ENCODE results near the gene GPR173. TPM values are rescaled to one million over a fixed set of nuclear protein-coding genes. Genes with fewer than 3 reads are reported as not detected.
A peak's percentile ranks its signal among the peaks of the same experiment; 100 is the strongest.

The GPR173 gene
- total RNA-seq, 1 experiment from 2014 or later = 1.3 TPM

- Histone ChIP-seq H3K27me3 (no peaks in the 10 kb centered on the region), H3K36me3 (no peaks in the 10 kb centered on the region), H3K4me3 (no peak overlapping the region), H3K9me3 (replicated peaks) (no peaks in the 10 kb centered on the region), H3K4me1 (0 out of 2 replicates have a peak, but pooled peaks cover 2% of the 10 kb centered on the region), H3K27ac (no peak overlapping the region)
- DNase-seq = no peak
Measured at GRCh38 chrX:53044995-53045394, 3.6 kb upstream of the GPR173 start.

GRCh38 chrX:53047228-53047627 is 1.4 kb upstream of the GPR173 start:
- Histone ChIP-seq H3K27ac (no peak overlapping the region), H3K36me3 (no peaks in the 10 kb centered on the region), H3K4me1 (0 out of 2 replicates have a peak, but pooled peaks cover 2% of the 10 kb centered on the region), H3K27me3 (no peaks in the 10 kb centered on the region), H3K9me3 (replicated peaks) (no peaks in the 10 kb centered on the region), H3K4me3 (no peak overlapping the region)
- peak; percentile 8 to 43 for DNase-seq

GRCh38 chrX:53049127-53049517 is 533 bp downstream of the GPR173 start:
- no peak overlapping the region for H3K27ac ChIP-seq
- H3K9me3 ChIP-seq (replicated peaks) = no peaks in the 10 kb centered on the region
- DNase-seq = no peak
- H3K27me3 ChIP-seq = no peaks in the 10 kb centered on the region
- 0 out of 2 replicates have a peak, but pooled peaks cover 2% of the 10 kb centered on the region for H3K4me1 ChIP-seq
- H3K36me3 ChIP-seq = no peaks in the 10 kb centered on the region
- peak overlapping the region; percentile 75 for H3K4me3 ChIP-seq

GRCh38 chrX:53050841-53051240 is 2.3 kb downstream of the GPR173 start:
- Histone ChIP-seq H3K4me1 (0 out of 2 replicates have a peak, but pooled peaks cover 2% of the 10 kb centered on the region), H3K27me3 (no peaks in the 10 kb centered on the region), H3K36me3 (no peaks in the 10 kb centered on the region), H3K9me3 (replicated peaks) (no peaks in the 10 kb centered on the region), H3K27ac (no peak overlapping the region), H3K4me3 (no peak overlapping the region)
- DNase-seq = no peak

GRCh38 chrX:53055244-53055849 is 6.8 kb downstream of the GPR173 start:
- H3K27ac ChIP-seq = no peak overlapping the region
- no peaks in the 10 kb centered on the region for H3K9me3 ChIP-seq (replicated peaks)
- H3K4me3 ChIP-seq = no peak overlapping the region
- no peaks in the 10 kb centered on the region for H3K4me1 ChIP-seq
- H3K36me3 ChIP-seq = no peaks in the 10 kb centered on the region
- DNase-seq = no peak
- no peaks in the 10 kb centered on the region for H3K27me3 ChIP-seq

GRCh38 chrX:53056292-53056691 is 7.7 kb downstream of the GPR173 start:
- no peaks in the 10 kb centered on the region for H3K27me3 ChIP-seq
- no peak overlapping the region for H3K27ac ChIP-seq
- DNase-seq = no peak
- H3K4me3 ChIP-seq = no peak overlapping the region
- no peaks in the 10 kb centered on the region for H3K4me1 ChIP-seq
- H3K9me3 ChIP-seq (replicated peaks) = no peaks in the 10 kb centered on the region
- no peaks in the 10 kb centered on the region for H3K36me3 ChIP-seq

- Histone ChIP-seq H3K27ac (no peak overlapping the region), H3K36me3 (no peaks in the 10 kb centered on the region), H3K4me3 (no peak overlapping the region), H3K27me3 (no peaks in the 10 kb centered on the region), H3K4me1 (no peaks in the 10 kb centered on the region), H3K9me3 (replicated peaks) (no peaks in the 10 kb centered on the region)
- no peak for DNase-seq
Measured at GRCh38 chrX:53065104-53065503, 16.5 kb downstream of the GPR173 start.

- no peak for DNase-seq
- Histone ChIP-seq H3K4me3 (no peak overlapping the region), H3K36me3 (no peaks in the 10 kb centered on the region)
Measured at GRCh38 chrX:53071064-53071463, 22.5 kb downstream of the GPR173 start.

GRCh38 chrX:53071604-53072417 is 23.2 kb downstream of the GPR173 start:
- Histone ChIP-seq H3K4me3 (no peak overlapping the region), H3K9me3 (replicated peaks) (no peaks in the 10 kb centered on the region), H3K27me3 (no peaks in the 10 kb centered on the region), H3K4me1 (no peaks in the 10 kb centered on the region), H3K27ac (no peak overlapping the region), H3K36me3 (no peaks in the 10 kb centered on the region)
- DNase-seq = peak; percentile 39 to 62

More at GRCh38 chrX:53071064-53071463, 22.5 kb downstream of the GPR173 start:
- Histone ChIP-seq H3K4me1 (no peaks in the 10 kb centered on the region), H3K9me3 (replicated peaks) (no peaks in the 10 kb centered on the region), H3K27me3 (no peaks in the 10 kb centered on the region), H3K27ac (no peak overlapping the region)

GRCh38 chrX:53072418-53073114 is 24.0 kb downstream of the GPR173 start:
- Histone ChIP-seq H3K36me3 (no peaks in the 10 kb centered on the region), H3K4me1 (no peaks in the 10 kb centered on the region), H3K9me3 (replicated peaks) (no peaks in the 10 kb centered on the region), H3K27me3 (no peaks in the 10 kb centered on the region), H3K27ac (no peak overlapping the region), H3K4me3 (no peak overlapping the region)
- no peak for DNase-seq

GRCh38 chrX:53073115-53073586 is 24.6 kb downstream of the GPR173 start:
- Histone ChIP-seq H3K4me1 (no peaks in the 10 kb centered on the region), H3K36me3 (no peaks in the 10 kb centered on the region), H3K9me3 (replicated peaks) (no peaks in the 10 kb centered on the region), H3K27ac (no peak overlapping the region), H3K27me3 (no peaks in the 10 kb centered on the region), H3K4me3 (no peak overlapping the region)
- peak; percentile 12 to 39 for DNase-seq

- Histone ChIP-seq H3K27ac (no peak overlapping the region), H3K4me1 (no peaks in the 10 kb centered on the region), H3K36me3 (no peaks in the 10 kb centered on the region), H3K4me3 (no peak overlapping the region), H3K9me3 (replicated peaks) (no peaks in the 10 kb centered on the region), H3K27me3 (no peaks in the 10 kb centered on the region)
- DNase-seq = no peak
Measured at GRCh38 chrX:53075011-53075410, 26.4 kb downstream of the GPR173 start.

GRCh38 chrX:53076671-53077070 is 28.1 kb downstream of the GPR173 start:
- H3K36me3 ChIP-seq = no peaks in the 10 kb centered on the region
- H3K27ac ChIP-seq = no peak overlapping the region
- H3K9me3 ChIP-seq (replicated peaks) = no peaks in the 10 kb centered on the region
- no peak for DNase-seq
- no peaks in the 10 kb centered on the region for H3K27me3 ChIP-seq
- no peaks in the 10 kb centered on the region for H3K4me1 ChIP-seq
- H3K4me3 ChIP-seq = no peak overlapping the region

GRCh38 chrX:53077207-53078197 is 28.9 kb downstream of the GPR173 start:
- Histone ChIP-seq H3K4me1 (no peaks in the 10 kb centered on the region), H3K4me3 (no peak overlapping the region), H3K27ac (no peak overlapping the region), H3K27me3 (no peaks in the 10 kb centered on the region), H3K9me3 (replicated peaks) (no peaks in the 10 kb centered on the region), H3K36me3 (no peaks in the 10 kb centered on the region)
- DNase-seq = no peak

Data from SJCRH30 (cell line).